HG02870 (cell line): ENCODE results near the gene STAT3.
"Not testable (repeated sequence)": the region's sequence is repeated elsewhere in the genome, so short reads cannot be mapped to it uniquely, and the experiment has no call there.

Source experiments
- ATAC-seq: cut with Tn5 transposase; IDR thresholded peaks from one replicate; pipeline ENCODE4 v1.9.1; 2021; ENCODE audit warnings: mild to moderate bottlenecking, moderate library complexity; ENCODE audit not compliant: unreplicated experiment

The STAT3 gene

GRCh38 chr17:42264366-42264765 is 123.9 kb downstream of the STAT3 start:
- ATAC-seq: not testable (repeated sequence)
